Adrenal gland (tissue), 12 donors: Measurements from ENCODE around the gene GPR152. TPM values are rescaled to one million over a fixed set of nuclear protein-coding genes. Genes with fewer than 3 reads are reported as not detected.

Source experiments
- DNase-seq, 7 donors: peaks; one replicate each; pipeline ENCODE4 v3.0.0-alpha.2; 2019 to 2020
- H3K27ac ChIP-seq, 5 donors: fragments of 200-600 bp; sonication (generic) in 4 of 5; 1 replicate in 3 of 5; 2 replicates in 2 of 5; pipeline versions ENCODE4 v1.5.1 to v1.8.0; 2016 to 2020; ENCODE audit warnings: mild to moderate bottlenecking in 1 of 5
- H3K27me3 ChIP-seq: fragments of 200-600 bp; 2 replicates; pipeline ENCODE4 v1.8.0; 2021
- H3K36me3 ChIP-seq, 2 donors: fragments of 200-600 bp; replicated peaks in 1 of 2; 1 replicate in 1 of 2; 2 replicates in 1 of 2; pipeline versions ENCODE4 v1.5.1 to v1.8.0; 2018 to 2022
- H3K4me1 ChIP-seq, 2 donors: fragments of 200-600 bp; replicated peaks in 1 of 2; 1 replicate in 1 of 2; 2 replicates in 1 of 2; pipeline versions ENCODE4 v1.5.1 to v1.8.0; 2018 to 2021
- H3K4me3 ChIP-seq, 4 donors: fragments of 200-600 bp; sonication (generic) in 3 of 4; one replicate each; pipeline ENCODE4 v1.5.1; 2016 to 2018
- H3K9me3 ChIP-seq, 3 donors: fragments of 200-600 bp; sonication (generic) in 1 of 3; replicated peaks in 1 of 3; 1 replicate in 2 of 3; 2 replicates in 1 of 3; pipeline versions ENCODE4 v1.5.1 to v1.8.0; 2016 to 2021
- CTCF ChIP-seq, 6 experiments: fragments of 450-650 bp in 4 of 6; fragments of 200-600 bp in 2 of 6; sonication (generic) in 1 of 6; IDR thresholded peaks; 1 replicate in 5 of 6; 2 replicates in 1 of 6; pipeline versions ENCODE4 v1.5.1 to v1.8.0; 2016 to 2021; ENCODE audit warnings: antibody characterized with exemption in 6 of 6, mild to moderate bottlenecking in 2 of 6, moderate library complexity in 1 of 6
- POLR2A ChIP-seq, 2 donors: fragments of 450-650 bp; IDR thresholded peaks; one replicate each; pipeline ENCODE4 v1.6.1; 2017; ENCODE audit warnings: antibody characterized with exemption in 2 of 2, mild to moderate bottlenecking in 2 of 2, moderate library complexity in 1 of 2
- WGBS, 4 donors: extraction: QIAGEN DNeasy Blood & Tissue Kit in 2 of 4; methylation state at CpG; one replicate each; pipeline versions ENCODE4 v1.1.5 to v1.1.7; 2013 to 2017; 5-methylcytosine and 5-hydroxymethylcytosine counted together
- intact Hi-C, 2 donors: fragments of 100-400 bp; cut with DNase I; formaldehyde crosslinking; loops; one replicate each; pipeline versions ENCODE4 v1.14.1 to v1.15.0; 2022 to 2023
- polyA plus RNA-seq, 3 donors: library from polyadenylated mRNA; stranded (reverse); fragments of 200-250 nt in 2 of 3; fragments of 350-450 nt in 1 of 3; fragmentation: Illumina TruSeq in 1 of 3; extraction: RNeasy Lipid Tissue Mini Kit (QIAGEN cat#74804) in 1 of 3; gene quantifications; one replicate each; pipeline ENCODE4 v1.2.3, GENCODE V29; 2013 to 2014
- total RNA-seq, 9 donors: library from RNA; depleted of rRNA in 4 of 9; stranded (reverse); fragments of >200 nt in 4 of 9; fragments of 120-200 nt in 1 of 9; fragmentation: NEBNext Ultra II Directional in 1 of 9; extraction: Animal tissue kit (Norgen Biotek cat#: 25700) in 1 of 9; gene quantifications; one replicate each; pipeline versions ENCODE4 v1.1.0 to v1.2.4, GENCODE V29; 2013 to 2023
- donor health status: healthy with polysubstance abuse.
- donor health status: Bipolar disorder and iron deficiency.
- donor health status: DM: yes; HTN: yes; CAD: no.
- donor health status: DM: no; HTN: no; CAD: no.
- donor health status: DM: no; HTN: no; CAD: no.
- donor health status: DM: yes; HTN: yes; CAD: no.

The GPR152 gene
- total and polyA plus RNA-seq, 12 donors: 0.18 TPM; not detected in 11

- no peak overlapping the region for H3K27ac ChIP-seq
- H3K9me3 ChIP-seq: no peaks in the 10 kb centered on the region
- H3K36me3 ChIP-seq: no peaks in the 10 kb centered on the region
- DNase-seq: no peak
- no peak for TF ChIP-seq POLR2A (IDR thresholded peaks at IDR 0.05)
- TF ChIP-seq CTCF (IDR thresholded peaks at IDR 0.05): no peak
- no peaks in the 10 kb centered on the region for H3K4me1 ChIP-seq
- 73 to 93% (median 84%) methylated on average over 4 to 21 of the region's 21 CpGs for WGBS, 4 donors
- intact Hi-C loops: no loop called here
- H3K4me3 ChIP-seq: no peak overlapping the region
- no peaks in the 10 kb centered on the region for H3K27me3 ChIP-seq
Observed at GRCh38 chr11:67453816-67454732, 1.5 kb upstream of the GPR152 start.

- Histone ChIP-seq H3K27ac (no peak overlapping the region), H3K4me1 (no peaks in the 10 kb centered on the region), H3K36me3 (no peaks in the 10 kb centered on the region), H3K27me3 (no peaks in the 10 kb centered on the region), H3K4me3 (no peak overlapping the region), H3K9me3 (no peaks in the 10 kb centered on the region)
- DNase-seq: no peak
- WGBS, 4 donors: 91 to 94% (median 92%) methylated on average over 12 to 14 of the region's 14 CpGs
- intact Hi-C loops: no loop called here
- no peak for TF ChIP-seq CTCF (IDR thresholded peaks at IDR 0.05)
- TF ChIP-seq POLR2A (IDR thresholded peaks at IDR 0.05): no peak
Observed at GRCh38 chr11:67451658-67451976, 912 bp downstream of the GPR152 start.

- no peaks in the 10 kb centered on the region for H3K36me3 ChIP-seq
- TF ChIP-seq CTCF (IDR thresholded peaks at IDR 0.05) (no peak), POLR2A (IDR thresholded peaks at IDR 0.05) (no peak)
- no peaks in the 10 kb centered on the region for H3K27me3 ChIP-seq
- intact Hi-C loops: no loop called here
- H3K4me3 ChIP-seq: no peak overlapping the region
- WGBS, 4 donors: 85 to 92% (median 90%) methylated on average over 13 to 25 of the region's 25 CpGs
- H3K27ac ChIP-seq: no peak overlapping the region
- H3K4me1 ChIP-seq: no peaks in the 10 kb centered on the region
- no peak for DNase-seq
- no peaks in the 10 kb centered on the region for H3K9me3 ChIP-seq
Observed at GRCh38 chr11:67450796-67451657, 1.5 kb downstream of the GPR152 start.

GRCh38 chr11:67449116-67449844, 3.2 kb downstream of the GPR152 start:
- TF ChIP-seq POLR2A (IDR thresholded peaks at IDR 0.05): no peak
- TF ChIP-seq CTCF (IDR thresholded peaks at IDR 0.05): no peak
- WGBS, 4 donors: 61 to 73% (median 65%) methylated on average over 9 of the region's 9 CpGs
- no peak for DNase-seq

More at GRCh38 chr11:67449116-67449844, 3.2 kb downstream of the GPR152 start:
- intact Hi-C loops: no loop called here
- peaks cover 0 to 2% of the 10 kb centered on the region in 2 donors for H3K4me1 ChIP-seq
- H3K4me3 ChIP-seq: no peak overlapping the region
- H3K36me3 ChIP-seq: no peaks in the 10 kb centered on the region
- no peaks in the 10 kb centered on the region for H3K9me3 ChIP-seq
- H3K27me3 ChIP-seq: no peaks in the 10 kb centered on the region
- peak overlapping the region in 1 of 5 donors; percentile 45 for H3K27ac ChIP-seq
